IMR-90 (cell line): ENCODE data around the gene TRPM1. TPM values are rescaled to one million over a fixed set of nuclear protein-coding genes. Genes with fewer than 3 reads are reported as not detected.

Experiments used
- ATAC-seq: fragments of 200-7000 bp; cut with Tn5 transposase; 2 replicates; pipeline ENCODE4 v1.9.1; 2020; ENCODE audit warnings: low read depth, mild to moderate bottlenecking, moderate library complexity
- BruUV-seq: library from RNA; stranded (reverse); fragments of 400-500 nt; replicated peaks from 2 replicates; lab custom pipeline; 2021; lab: Mats Ljungman, UMichigan
- CTCF ChIA-PET: fragments of 300-600 bp; formaldehyde crosslinking; extraction: SDS; loops from one replicate; lab custom pipeline; 2021; ENCODE audit warnings: antibody characterized with exemption; lab: Yijun Ruan, JAX
- POLR2A ChIA-PET: fragments of 300-600 bp; sonication (Branson Sonifier 250); formaldehyde crosslinking; loops from one replicate; lab custom pipeline; 2022; ENCODE audit warnings: antibody characterized with exemption; ENCODE audit not compliant: unreplicated experiment; lab: Charles Lee
- DNase-seq: peaks from one replicate; pipeline ENCODE4 v3.0.0; 2013
- H2AFZ ChIP-seq: replicated peaks from 2 replicates; pipeline ENCODE3; 2013; ENCODE audit warnings: low read length, mild to moderate bottlenecking; ENCODE audit not compliant: poor library complexity
- H2AK5ac ChIP-seq: 2 replicates; pipeline ENCODE4 v1.6.1; 2013; ENCODE audit warnings: low read depth, low read length, inconsistent platforms
- H2AK9ac ChIP-seq: replicated peaks from 2 replicates; pipeline ENCODE3; 2013; ENCODE audit warnings: mild to moderate bottlenecking, low read depth, low read length, moderate library complexity; ENCODE audit not compliant: poor library complexity
- H2BK120ac ChIP-seq: 2 replicates; pipeline ENCODE4 v1.6.1; 2013; ENCODE audit warnings: low read depth, low read length, inconsistent platforms
- H2BK15ac ChIP-seq: 3 replicates; pipeline ENCODE4 v1.6.1; 2013; ENCODE audit warnings: low read depth, low read length, inconsistent platforms
- H2BK20ac ChIP-seq: 2 replicates; pipeline ENCODE4 v1.6.1; 2013; ENCODE audit warnings: low read depth, mild to moderate bottlenecking, inconsistent platforms, low read length, moderate library complexity
- H2BK5ac ChIP-seq: 2 replicates; pipeline ENCODE4 v1.6.1; 2013; ENCODE audit warnings: mild to moderate bottlenecking, low read depth, low read length, inconsistent platforms; ENCODE audit not compliant: poor library complexity, severe bottlenecking
- H3K14ac ChIP-seq: replicated peaks from 2 replicates; pipeline ENCODE4 v1.6.1; 2013; ENCODE audit warnings: low read depth, low read length, inconsistent platforms
- H3K18ac ChIP-seq: 2 replicates; pipeline ENCODE4 v1.6.1; 2013; ENCODE audit warnings: low read depth, low read length, control low read depth
- H3K23ac ChIP-seq: 2 replicates; pipeline ENCODE4 v1.6.1; 2013; ENCODE audit warnings: low read depth, low read length, inconsistent platforms
- H3K27ac ChIP-seq: 2 replicates; pipeline ENCODE4 v1.5.1; 2013; ENCODE audit warnings: mild to moderate bottlenecking, control low read depth, low read length; ENCODE audit not compliant: insufficient read depth
- H3K27me3 ChIP-seq: 2 replicates; pipeline ENCODE4 v1.6.1; 2013; ENCODE audit warnings: low read length; ENCODE audit not compliant: control insufficient read depth, insufficient read depth
- H3K36me3 ChIP-seq: 2 replicates; pipeline ENCODE4 v1.6.1; 2013; ENCODE audit warnings: low read length, mixed read lengths; ENCODE audit not compliant: control insufficient read depth, insufficient read depth
- H3K4ac ChIP-seq: 2 replicates; pipeline ENCODE4 v1.6.1; 2013; ENCODE audit warnings: low read depth, low read length, inconsistent platforms
- H3K4me1 ChIP-seq: 2 replicates; pipeline ENCODE4 v1.6.1; 2013; ENCODE audit warnings: low read length, mixed read lengths; ENCODE audit not compliant: control insufficient read depth, insufficient read depth
- H3K4me2 ChIP-seq: 2 replicates; pipeline ENCODE4 v1.6.1; 2013; ENCODE audit warnings: low read depth, mild to moderate bottlenecking, control low read depth, low read length, moderate library complexity
- H3K4me3 ChIP-seq: 2 replicates; pipeline ENCODE4 v1.5.1; 2013; ENCODE audit warnings: low read depth, mild to moderate bottlenecking, control low read depth, low read length, moderate library complexity; ENCODE audit not compliant: insufficient read depth
- H3K56ac ChIP-seq: 2 replicates; pipeline ENCODE4 v1.6.1; 2013; ENCODE audit warnings: low read length, inconsistent platforms; ENCODE audit not compliant: insufficient read depth; ENCODE audit errors: extremely low read depth
- H3K79me1 ChIP-seq, 2 experiments: 2 replicates each; pipeline ENCODE4 v1.6.1; 2013; ENCODE audit warnings: low read length in 2 of 2, inconsistent platforms in 1 of 2, low read depth in 1 of 2
- H3K9ac ChIP-seq: 2 replicates; pipeline ENCODE4 v1.6.1; 2013; ENCODE audit warnings: low read depth, low read length, control low read depth
- H3K9me1 ChIP-seq: 2 replicates; pipeline ENCODE4 v1.6.1; 2013; ENCODE audit warnings: low read length, inconsistent platforms; ENCODE audit not compliant: insufficient read depth
- H3K9me3 ChIP-seq: 2 replicates; pipeline ENCODE4 v1.6.1; 2013; ENCODE audit warnings: low read length; ENCODE audit not compliant: control insufficient read depth, insufficient read depth
- H4K20me1 ChIP-seq: 2 replicates; pipeline ENCODE4 v1.6.1; 2013; ENCODE audit warnings: low read length, inconsistent platforms; ENCODE audit not compliant: insufficient read depth
- H4K5ac ChIP-seq: 2 replicates; pipeline ENCODE4 v1.6.1; 2013; ENCODE audit warnings: mild to moderate bottlenecking, low read depth, low read length, control low read depth
- H4K8ac ChIP-seq, 2 experiments: 2 replicates each; pipeline ENCODE4 v1.6.1; 2013; ENCODE audit warnings: low read depth in 2 of 2, low read length in 2 of 2, control low read depth in 1 of 2, inconsistent platforms in 1 of 2
- H4K91ac ChIP-seq: 2 replicates; pipeline ENCODE4 v1.6.1; 2013; ENCODE audit warnings: low read depth, low read length, inconsistent platforms; ENCODE audit not compliant: insufficient read depth
- CEBPB ChIP-seq: IDR thresholded peaks from 2 replicates; pipeline ENCODE4 v1.6.1; 2012; ENCODE audit warnings: low read depth, low read length, improper control_type of control experiment
- MAZ ChIP-seq: IDR thresholded peaks from 2 replicates; pipeline ENCODE4 v1.6.1; 2012; ENCODE audit warnings: low read depth, mild to moderate bottlenecking, low read length, improper control_type of control experiment, moderate library complexity, borderline replicate concordance
- NFE2L2 ChIP-seq: fragments of 150-350 bp; IDR thresholded peaks from 2 replicates; pipeline ENCODE4 v1.6.1; 2016; ENCODE audit warnings: low read depth, mild to moderate bottlenecking, low read length
- RAD21 ChIP-seq: IDR thresholded peaks from 2 replicates; pipeline ENCODE4 v1.6.1; 2012; ENCODE audit warnings: low read length, improper control_type of control experiment
- RCOR1 ChIP-seq: IDR thresholded peaks from 2 replicates; pipeline ENCODE4 v1.6.1; 2012; ENCODE audit warnings: mild to moderate bottlenecking, low read length, improper control_type of control experiment; ENCODE audit not compliant: insufficient replicate concordance
- RFX5 ChIP-seq: IDR thresholded peaks from 2 replicates; pipeline ENCODE4 v1.8.0; 2012; ENCODE audit warnings: low read depth, mild to moderate bottlenecking, low read length, moderate library complexity
- WGBS, 2 experiments: methylation state at CpG; one replicate each; pipeline versions ENCODE4 v1.1.5 to v1.1.7; 2013; ENCODE audit warnings: missing lambda C conversion rate in 2 of 2; ENCODE audit not compliant: insufficient read length in 1 of 2; ENCODE audit errors: extremely low coverage in 2 of 2; 5-methylcytosine and 5-hydroxymethylcytosine counted together
- dilution Hi-C: fragments of 300-500 bp; cut with HindIII; formaldehyde crosslinking; loops from one replicate; pipeline ENCODE4 v1.14.3; 2018; ENCODE audit warnings: low sequenced_read_pairs; ENCODE audit not compliant: unreplicated experiment
- in situ Hi-C: fragments of 300-500 bp; cut with MboI; formaldehyde crosslinking; loops from 3 replicates; pipeline ENCODE4 v1.14.3; 2019; ENCODE audit warnings: low sequenced_read_pairs, inconsistent platforms, mixed read lengths
- intact Hi-C: fragments of 100-400 bp; cut with micrococcal nuclease; formaldehyde crosslinking; loops from 2 replicates; pipeline ENCODE4 v1.10.0; 2022
- polyA plus RNA-seq, 3 experiments: library from polyadenylated mRNA; depleted of rRNA; stranded (reverse); fragments of >200 nt; gene quantifications; 2 replicates each; pipeline ENCODE4 v1.2.3, GENCODE V29; 2012; ENCODE audit warnings: low replicate concordance in 1 of 3
- total RNA-seq: library from RNA; depleted of rRNA; stranded (reverse); fragments of >200 nt; gene quantifications from 2 replicates; pipeline ENCODE4 v1.2.3, GENCODE V29; 2012
- TF ChIP-seq, protein P1 (sequence below): fragments of 150-350 bp; IDR thresholded peaks from 2 replicates; pipeline ENCODE4 v1.6.1; 2017; ENCODE audit warnings: mild to moderate bottlenecking, antibody characterized with exemption, low read length, low read depth

Gene TRPM1
- total and polyA plus RNA-seq, 2 of the 4 experiments (the other 2 are of a cell fraction), result not detected

DNA sequence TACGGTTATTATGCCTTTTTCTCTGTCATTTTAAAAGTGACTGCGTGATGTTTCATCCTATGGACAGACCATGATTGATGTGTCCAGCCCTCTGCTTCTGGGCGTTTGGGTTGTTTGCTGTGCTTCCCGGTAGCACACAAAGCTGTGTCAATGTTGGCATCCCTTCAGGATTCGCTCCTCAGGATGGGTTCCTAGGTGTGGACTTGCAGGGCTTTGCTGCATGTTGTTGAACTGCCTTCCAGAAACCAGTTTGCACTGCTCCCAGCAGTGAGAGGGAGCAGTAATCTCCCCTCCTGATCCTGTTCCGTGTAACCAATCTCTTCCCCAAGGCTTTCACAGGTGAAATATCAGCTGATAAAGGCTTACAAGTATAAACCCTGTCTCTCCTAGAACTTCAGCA, 787 bp downstream of the TRPM1 start:
- TF ChIP-seq RCOR1 (no peak), MAZ (no peak), CEBPB (no peak), RAD21 (no peak), RFX5 (no peak), NFE2L2 (no peak)
- TF ChIP-seq, protein P1, sequence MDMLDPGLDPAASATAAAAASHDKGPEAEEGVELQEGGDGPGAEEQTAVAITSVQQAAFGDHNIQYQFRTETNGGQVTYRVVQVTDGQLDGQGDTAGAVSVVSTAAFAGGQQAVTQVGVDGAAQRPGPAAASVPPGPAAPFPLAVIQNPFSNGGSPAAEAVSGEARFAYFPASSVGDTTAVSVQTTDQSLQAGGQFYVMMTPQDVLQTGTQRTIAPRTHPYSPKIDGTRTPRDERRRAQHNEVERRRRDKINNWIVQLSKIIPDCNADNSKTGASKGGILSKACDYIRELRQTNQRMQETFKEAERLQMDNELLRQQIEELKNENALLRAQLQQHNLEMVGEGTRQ, result no peak
- Histone ChIP-seq H2AK5ac (no peak overlapping the region), H2AFZ (no peak overlapping the region), H3K4me1 (no peaks in the 10 kb centered on the region), H3K23ac (no peak overlapping the region), H3K56ac (no peak overlapping the region), H3K4me3 (no peak overlapping the region), H4K8ac (no peak overlapping the region), H2BK15ac (no peak overlapping the region), H2BK120ac (no peak overlapping the region), H3K4me2 (no peak overlapping the region), H3K14ac (no peak overlapping the region), H3K27ac (no peak overlapping the region), H4K20me1 (no peaks in the 10 kb centered on the region), H3K36me3 (no peaks in the 10 kb centered on the region), H4K91ac (no peak overlapping the region), H3K4ac (no peak overlapping the region), H2BK5ac (no peak overlapping the region), H3K79me1 (no peaks in the 10 kb centered on the region), H3K9me3 (no peaks in the 10 kb centered on the region), H4K5ac (no peak overlapping the region), H3K27me3 (peaks cover 24% of the 10 kb centered on the region), H2BK20ac (no peak overlapping the region), H3K9me1 (0 out of 2 replicates have a peak, but pooled peaks cover 2% of the 10 kb centered on the region), H3K9ac (no peak overlapping the region), H2AK9ac (no peak overlapping the region), H3K18ac (no peak overlapping the region)
- no peak for DNase-seq
- CTCF ChIA-PET, result no interaction called here
- no TSS peak for BruUV-seq
- WGBS, 2 experiments, result 49% methylated on average over 3 of the region's 6 CpGs; no CpG with 5 or more reads in 1 of the 2 experiments
- no peak for ATAC-seq
- POLR2A ChIA-PET, result no interaction called here
- in situ Hi-C loops (no loop called here), dilution Hi-C loops (no loop called here), intact Hi-C loops (no loop called here)
